Measurements from ENCODE around the gene CASP2.
"Not testable (repeated sequence)": the region's sequence is repeated elsewhere in the genome, so short reads cannot be mapped to it uniquely, and the experiment has no call there.

Gene CASP2

DNA sequence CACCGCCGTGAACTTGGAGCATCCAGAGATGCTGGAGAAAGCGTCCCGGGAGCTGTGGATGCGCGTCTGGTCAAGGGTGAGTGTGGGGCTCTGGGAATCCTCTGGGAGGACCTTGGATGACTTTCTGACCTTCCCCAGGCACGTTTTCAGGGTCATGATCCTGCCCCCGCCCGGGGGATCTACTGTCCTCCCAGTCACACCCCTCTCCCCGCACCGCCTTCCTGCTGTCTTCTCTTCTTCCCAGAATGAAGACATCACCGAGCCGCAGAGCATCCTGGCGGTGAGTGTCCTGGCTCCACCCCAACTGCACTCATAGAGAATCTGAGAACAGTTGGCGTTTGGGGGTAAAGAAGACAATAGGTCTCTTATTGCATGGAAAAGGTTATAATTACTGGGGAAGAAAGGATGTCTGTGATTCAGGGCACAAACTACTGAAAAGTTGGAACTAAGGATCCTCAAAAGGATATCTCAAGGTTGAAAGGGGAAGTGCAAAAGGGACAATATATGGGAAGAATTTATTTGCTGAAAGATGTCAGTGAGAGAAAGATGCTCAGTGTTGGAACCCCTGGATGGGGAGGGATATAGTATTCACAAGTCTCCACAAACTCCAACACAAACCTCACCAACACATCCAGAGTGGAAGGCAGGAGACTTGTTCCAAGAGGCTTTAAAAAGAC, 23.0 kb upstream of the CASP2 start:
- DNase-seq (ENCODE audit: low read depth), result no peak

DNA sequence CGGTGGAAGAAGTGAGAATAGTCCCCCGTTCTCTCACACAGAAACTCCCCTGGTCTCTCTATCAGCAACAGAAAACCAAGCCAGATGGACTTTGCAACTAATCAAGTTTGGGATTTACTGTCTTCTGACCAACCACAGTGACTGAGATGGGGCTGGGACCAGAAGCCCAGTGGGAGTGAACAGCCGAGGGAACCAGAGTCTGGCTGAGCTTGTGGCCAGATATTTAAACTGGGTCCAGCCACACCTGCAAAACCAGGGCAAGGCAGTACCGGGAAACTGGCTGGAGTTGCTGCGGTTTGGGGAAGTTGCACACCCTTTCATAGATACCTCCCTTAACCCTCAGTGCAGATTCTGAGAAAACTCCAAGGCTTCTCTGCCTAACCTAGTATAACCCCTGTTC, 18.9 kb upstream of the CASP2 start:
- no peak for DNase-seq (ENCODE audit: low read depth)

DNA sequence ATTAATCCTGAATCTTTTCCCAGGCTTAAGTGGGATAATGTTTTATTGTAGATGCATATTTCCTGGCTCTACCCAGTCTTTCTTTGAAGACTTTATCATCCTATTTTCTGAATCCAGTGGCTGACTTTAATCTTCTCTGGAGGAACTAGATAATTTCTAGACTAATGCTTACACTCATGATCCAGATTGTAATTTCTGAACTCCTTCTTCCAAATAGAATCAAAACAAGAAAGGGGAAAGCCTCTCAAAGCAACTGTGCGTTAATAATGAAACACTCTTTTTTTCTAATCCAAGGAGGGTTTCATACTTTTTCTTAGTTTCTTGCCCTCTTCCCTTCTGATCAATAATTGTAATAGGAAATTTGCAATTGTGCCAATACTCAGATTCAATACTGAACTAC, 16.9 kb upstream of the CASP2 start:
- no peak for DNase-seq (ENCODE audit: low read depth)

DNA sequence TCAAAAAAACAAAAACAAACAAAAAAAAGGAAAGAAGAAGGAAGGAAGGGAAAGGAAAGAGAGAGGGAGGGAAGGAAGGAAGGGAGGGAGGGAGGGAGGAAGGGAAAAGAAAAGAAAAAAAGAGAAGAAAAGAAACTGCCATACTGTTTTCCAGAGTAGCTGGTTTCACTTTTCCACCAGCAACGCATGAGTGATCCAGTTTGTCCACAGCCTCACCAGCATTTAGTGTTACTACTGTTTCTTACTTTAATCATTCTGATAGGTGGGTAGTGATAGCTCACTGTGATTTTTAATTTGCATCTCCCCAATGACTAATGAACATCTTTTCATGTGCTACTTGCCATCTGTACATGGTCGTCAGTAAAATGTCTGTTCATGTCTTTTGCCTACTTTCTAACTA, 15.3 kb upstream of the CASP2 start:
- no peak for DNase-seq (ENCODE audit: low read depth)

DNA sequence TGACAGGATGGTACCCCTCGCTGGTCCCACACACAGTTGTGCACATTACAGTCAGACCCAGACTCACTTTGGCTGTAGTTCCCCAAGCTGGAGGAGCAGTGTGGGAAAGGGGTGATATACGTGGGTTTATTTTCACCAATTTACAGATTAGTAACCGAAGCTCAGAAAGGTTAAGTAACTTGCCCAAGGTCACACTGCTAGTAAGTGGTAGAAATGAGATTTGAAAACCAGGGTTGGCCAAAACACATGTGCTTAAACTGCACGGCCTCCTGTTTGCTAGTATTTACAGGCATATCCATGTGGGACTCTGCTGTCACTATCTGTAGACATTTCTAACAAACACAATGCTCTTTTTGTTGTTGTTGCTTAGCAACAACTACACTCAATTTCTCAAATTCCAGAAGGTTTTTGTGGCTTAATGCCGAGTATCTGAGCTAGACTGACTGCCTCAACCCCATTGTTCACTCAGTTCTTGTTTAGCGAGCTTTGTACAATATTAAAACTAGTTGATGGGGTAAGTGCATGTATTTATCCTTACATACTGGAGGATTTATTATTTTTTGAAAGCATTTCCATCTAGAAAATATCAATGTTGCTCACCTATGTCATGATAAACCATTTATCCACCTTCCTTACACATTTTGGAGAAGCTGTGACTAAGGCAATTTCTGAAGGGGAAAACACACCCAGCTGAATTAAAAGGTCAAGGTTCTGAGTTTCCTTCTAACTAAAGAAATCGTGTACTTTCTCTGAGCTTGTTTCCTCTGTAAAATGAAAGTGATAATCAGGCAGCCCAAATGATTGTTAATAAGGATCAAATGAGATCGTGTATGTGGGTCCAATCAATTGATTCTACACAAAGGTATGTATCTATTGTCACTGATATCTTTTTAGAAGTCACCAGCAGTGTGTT, 8.7 kb upstream of the CASP2 start:
- no peak for DNase-seq (ENCODE audit: low read depth)

DNA sequence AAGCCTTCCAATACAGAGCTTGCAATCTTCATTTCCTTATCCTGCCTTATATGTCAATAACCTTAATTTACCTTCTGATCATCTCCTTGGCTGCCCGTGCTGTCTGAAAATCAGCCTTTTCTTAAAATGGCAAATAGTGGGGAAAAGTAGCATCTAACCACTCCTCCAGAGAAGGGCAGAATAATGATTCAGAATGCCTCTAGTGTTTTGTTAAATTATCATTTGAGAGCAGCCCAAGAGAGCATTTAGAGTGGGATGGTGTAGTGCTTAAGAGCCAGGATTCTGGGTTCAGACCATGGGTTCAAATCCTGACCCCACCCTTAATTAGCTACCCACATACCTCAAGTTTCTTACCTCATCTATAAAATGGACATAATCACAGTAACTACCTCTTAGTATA, 8.0 kb upstream of the CASP2 start:
- DNase-seq (ENCODE audit: low read depth), result no peak

DNA sequence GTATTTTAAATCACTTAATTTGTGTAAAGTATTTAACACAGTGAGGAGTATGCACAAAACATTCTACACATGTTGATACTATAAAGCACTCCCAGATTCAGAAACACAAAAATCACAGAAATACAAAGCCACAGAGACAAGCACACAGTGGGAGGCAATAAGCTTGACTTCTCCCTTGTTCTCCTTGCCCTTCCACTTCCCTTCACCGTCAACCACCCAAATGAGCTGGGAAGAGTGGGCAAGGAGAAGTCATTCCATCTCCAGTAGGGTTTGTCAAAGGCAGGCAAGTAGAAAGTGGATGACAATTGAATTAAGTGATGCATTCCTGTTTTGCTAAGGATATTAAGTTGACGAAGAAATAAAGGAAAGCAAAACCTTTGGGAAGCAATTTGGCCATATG, 7.6 kb upstream of the CASP2 start:
- DNase-seq (ENCODE audit: low read depth), result no peak

DNA sequence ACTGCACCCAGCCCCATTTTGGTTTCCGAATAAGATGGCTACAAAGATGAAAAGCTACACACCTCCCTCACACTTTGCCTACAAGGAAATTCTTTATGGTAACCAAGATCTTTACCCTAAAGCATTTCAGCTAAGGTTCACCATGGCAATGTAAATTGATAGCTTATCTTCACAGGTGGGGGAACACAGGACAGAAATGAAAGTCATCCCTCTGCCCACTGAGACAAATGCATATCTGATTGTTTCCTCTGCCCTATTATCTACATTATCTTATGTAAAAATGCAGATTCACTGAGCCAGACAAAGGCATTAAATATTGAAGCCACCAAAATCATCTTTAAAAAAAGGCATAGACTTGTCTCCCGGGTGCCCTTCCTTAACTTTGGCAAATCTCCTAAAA, 6.6 kb upstream of the CASP2 start:
- DNase-seq (ENCODE audit: low read depth), result no peak

DNA sequence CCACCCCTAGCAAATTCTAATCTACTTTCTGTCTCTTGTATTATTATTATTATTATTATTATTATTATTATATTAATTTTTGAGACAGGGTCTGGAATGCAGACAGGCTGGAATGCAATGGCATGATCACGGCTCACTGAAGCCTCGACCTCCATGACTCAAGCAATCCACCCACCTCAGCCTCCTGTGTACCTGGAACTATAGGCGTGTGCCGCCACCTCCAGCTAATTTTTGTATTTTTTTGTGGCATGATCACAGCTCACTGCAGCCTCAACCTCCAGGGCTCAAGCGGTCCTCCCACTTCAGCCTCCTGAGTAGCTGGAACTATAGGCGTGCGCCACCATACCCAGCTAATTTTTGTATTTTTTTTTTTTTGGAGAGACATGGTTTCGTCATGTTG, 6.0 kb upstream of the CASP2 start:
- no peak for DNase-seq (ENCODE audit: low read depth)

DNA sequence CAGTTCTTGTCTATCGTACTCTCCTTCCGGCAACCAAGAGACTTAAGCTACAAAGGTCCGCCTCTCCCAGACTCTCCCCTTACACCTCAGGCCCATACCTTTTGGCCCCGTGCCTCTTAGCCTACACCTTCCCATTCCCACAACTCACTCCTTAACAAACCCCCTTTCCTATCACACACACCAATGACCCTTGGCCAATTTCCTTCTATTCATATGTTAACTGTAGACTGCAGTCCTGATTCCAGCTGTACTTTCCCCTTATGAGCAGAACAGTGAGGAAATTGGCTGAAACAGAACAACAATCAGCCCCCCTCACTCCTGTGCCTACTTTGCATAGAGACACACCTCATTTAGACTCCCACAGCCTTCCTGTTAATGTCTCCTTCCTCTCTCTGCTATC, 4.8 kb upstream of the CASP2 start:
- DNase-seq (ENCODE audit: low read depth), result no peak

DNA sequence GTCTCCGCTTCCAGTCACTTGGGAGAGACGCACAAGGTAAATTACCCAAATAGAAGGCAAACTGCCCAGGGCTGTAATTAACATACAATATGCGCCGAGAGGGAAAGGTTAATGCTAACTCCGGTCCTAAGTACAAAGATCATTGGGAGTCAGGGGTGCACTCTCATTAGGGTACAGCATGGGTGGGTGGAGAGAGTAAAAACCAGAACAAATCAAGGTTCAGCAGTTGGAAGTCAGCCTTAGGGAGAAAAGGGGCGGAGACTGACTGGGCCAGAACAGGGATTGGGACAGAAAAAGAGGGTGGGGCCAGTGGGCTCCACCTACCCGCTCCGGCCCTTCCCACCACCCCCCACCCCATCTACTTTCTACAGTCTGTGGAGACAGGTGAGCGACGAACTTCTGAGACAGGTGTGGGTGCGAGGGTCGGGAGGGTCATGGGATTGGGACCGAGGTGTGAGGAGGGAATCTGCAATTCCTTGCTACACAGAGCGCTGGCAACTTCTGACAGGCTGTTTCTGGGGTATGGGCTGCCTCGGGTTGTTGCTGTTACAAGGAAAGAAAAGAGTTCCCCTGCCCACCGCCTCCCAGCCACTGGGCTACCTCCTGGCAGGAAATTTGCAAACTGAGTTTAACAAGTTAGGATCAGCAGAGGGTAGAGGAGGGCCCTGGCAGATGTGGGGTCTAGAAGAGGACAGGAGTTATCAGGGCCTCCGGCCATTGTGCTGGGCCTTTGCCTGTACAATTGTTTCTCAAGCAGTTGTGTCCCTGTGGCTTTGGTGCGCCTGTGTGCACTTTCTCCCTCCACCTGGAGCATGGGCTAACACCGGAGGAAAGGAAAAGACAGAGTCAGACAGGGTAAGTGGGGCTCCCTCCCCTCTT, 3.3 kb upstream of the CASP2 start, which contains the start of gene TMEM139:
TSS of gene TMEM139 (plus strand) at position 368 of the 879 bp plus-strand sequence. CDS start 1,000 bp downstream, outside the sequence.
- DNase-seq (ENCODE audit: low read depth), result no peak

DNA sequence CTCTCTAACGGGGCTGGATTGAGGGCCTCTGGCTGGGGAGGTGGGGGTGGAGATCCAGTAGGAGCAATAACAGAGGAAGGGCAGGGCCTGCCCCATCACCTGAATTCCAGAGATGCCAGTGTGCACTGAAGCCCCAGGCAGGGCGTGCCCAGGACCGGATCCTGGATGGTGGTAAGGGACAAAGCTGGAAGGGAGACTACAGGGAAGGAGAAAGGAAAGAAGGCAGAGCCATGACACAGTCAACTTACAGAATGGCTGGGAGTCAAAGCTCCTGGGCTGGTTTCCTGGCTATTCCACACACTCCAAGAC, 2.7 kb upstream of the CASP2 start:
- no peak for DNase-seq (ENCODE audit: low read depth)

DNA sequence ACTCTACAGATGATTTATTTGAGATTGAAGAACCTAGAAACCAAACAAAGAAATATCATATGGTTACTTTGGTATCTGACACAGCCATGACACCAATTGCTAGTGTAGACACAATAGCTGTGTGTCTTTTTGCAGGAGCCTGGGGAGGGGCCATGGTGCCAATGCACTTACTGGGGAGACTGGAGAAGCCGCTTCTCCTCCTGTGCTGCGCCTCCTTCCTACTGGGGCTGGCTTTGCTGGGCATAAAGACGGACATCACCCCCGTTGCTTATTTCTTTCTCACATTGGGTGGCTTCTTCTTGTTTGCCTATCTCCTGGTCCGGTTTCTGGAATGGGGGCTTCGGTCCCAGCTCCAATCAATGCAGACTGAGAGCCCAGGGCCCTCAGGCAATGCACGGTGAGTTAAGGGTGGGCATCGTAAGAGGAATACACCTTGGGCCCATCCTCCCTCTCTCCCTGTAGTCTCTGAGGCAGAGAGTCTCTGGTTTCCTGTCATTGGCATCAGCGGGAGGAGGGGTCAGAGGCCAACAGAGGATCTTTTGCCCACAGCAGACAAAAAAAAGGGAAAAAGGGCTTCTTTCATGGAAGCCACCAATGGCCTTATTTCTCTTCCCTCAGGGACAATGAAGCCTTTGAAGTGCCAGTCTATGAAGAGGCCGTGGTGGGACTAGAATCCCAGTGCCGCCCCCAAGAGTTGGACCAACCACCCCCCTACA, 2.2 kb upstream of the CASP2 start:
- DNase-seq (ENCODE audit: low read depth), result no peak

DNA sequence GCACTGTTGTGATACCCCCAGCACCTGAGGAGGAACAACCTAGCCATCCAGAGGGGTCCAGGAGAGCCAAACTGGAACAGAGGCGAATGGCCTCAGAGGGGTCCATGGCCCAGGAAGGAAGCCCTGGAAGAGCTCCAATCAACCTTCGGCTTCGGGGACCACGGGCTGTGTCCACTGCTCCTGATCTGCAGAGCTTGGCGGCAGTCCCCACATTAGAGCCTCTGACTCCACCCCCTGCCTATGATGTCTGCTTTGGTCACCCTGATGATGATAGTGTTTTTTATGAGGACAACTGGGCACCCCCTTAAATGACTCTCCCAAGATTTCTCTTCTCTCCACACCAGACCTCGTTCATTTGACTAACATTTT, 1.6 kb upstream of the CASP2 start:
- DNase-seq (ENCODE audit: low read depth), result no peak

DNA sequence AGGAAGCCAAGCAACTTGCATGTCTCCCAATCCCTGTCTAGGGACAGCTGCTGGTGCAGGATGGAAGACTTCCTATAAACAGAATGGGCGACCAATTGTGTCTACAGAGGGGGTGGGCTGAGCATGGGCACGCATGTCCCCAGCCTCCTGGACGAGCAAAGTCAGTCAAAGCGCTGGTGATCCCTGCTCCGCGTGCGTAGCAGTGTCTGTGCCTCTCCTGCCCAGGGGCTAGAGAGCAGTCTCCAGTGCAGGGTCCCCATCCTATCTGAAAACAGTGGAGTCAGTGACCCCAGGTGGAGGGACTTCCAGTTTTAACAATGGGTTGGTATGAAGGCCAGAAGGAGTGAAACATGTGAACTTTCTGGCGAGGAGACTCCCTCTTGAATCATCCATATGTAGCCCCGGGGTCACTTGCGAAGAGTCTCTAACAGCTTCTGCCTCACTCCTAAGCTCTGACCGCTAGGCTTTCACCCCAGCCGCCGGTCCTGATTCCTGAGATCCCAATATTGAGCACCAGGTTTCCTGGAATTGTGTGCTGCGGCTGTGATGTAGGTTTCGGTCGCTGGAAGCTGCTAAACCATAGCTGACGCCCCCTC, 714 bp upstream of the CASP2 start:
- DNase-seq (ENCODE audit: low read depth), result no peak

DNA sequence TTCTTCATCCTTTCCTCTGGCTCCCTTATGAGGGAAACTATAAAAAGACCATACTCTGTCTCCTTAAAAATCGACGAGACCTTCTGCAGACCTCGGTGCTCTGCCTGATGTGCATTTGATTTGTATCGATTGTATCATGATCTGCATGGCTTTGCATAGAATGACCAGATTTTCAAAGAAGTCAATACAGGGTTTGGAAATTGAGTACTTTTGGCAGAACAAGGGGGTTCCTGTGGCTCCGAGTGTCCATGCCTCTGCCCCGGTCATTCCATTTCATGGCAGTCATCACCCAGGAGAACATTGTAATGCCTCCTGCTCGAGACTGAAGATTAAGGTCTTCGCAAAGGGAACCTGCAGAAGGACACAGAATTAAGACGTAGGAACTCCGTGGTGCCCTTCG, 685 bp downstream of the CASP2 start:
- no peak for DNase-seq (ENCODE audit: low read depth)

DNA sequence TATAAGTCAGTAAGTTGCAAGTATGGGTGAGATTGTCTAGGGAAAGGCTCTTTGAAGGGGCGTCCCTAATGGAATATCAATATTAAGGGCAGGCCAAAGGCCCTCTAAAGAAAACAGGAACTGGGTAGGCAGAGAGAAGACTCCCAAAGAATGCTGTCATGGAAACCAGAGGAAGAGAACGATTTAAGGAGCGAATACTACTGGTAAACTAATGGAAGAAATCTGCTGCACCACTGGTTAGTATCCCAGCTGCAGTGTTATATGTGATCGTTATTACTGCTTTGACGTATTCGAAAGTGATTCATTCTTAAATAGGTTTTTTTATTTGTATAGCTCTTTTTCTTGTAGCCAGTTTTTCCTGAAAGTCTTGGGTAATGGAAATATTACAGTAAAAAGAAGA, 1.3 kb downstream of the CASP2 start:
- no peak for DNase-seq (ENCODE audit: low read depth)

DNA sequence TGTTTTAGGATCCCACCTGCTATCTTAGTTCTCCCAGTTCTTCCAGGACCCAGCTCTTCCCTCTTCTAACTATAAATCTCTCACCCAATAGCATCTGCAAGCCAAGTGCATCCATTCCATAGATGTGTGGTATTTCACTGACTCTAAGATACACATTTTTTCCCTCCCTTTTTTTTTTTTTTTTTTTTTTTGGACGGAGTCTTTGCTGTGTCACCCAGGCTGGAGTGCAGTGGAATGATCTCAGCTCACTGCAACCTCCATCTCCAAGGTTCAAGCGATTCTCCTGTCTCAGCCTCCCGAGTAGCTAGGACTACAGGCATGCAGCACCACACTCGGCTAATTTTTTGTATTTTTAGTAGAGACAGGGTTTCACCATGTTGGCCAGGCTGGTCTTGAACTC, 1.7 kb downstream of the CASP2 start:
- DNase-seq (ENCODE audit: low read depth), result not testable (repeated sequence)

DNA sequence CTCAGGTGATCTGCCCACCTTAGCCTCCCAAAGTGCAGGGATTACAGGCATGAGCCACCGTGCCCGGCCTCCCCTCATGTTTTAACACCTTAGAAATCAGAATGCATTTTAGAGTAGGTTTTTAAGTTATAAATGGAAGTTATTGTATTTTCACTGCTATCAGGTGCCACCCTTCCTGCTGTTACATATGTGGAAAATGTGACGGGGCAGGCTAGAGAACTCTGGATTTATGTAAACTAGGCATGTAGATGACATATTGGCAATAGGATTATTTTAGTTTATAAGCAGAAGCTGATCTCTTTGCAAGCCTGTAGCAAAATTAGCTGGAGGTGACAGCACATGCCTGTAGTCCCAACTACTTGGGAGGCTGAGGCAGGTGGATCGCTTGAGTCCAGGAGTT, 2.1 kb downstream of the CASP2 start:
- DNase-seq (ENCODE audit: low read depth), result no peak

DNA sequence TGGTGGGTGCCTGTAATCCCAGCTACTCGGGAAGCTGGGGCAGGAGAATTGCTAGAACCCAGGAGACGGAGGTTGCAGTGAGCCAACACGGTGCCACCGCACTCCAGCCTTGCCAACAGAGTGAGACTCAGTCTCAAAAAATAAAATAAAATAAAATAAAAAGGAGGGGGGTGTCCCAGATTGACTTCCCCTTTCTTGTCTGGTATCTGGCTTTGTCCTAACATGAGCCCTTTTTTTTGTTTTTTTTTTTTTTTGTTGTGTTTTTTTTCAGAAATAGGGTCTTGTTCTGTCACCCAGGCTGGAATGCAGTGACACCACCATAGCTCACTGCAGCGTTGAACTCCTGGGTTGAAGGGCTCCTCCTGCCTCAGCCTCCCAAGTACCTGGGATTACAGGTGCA, 4.7 kb downstream of the CASP2 start:
- no peak for DNase-seq (ENCODE audit: low read depth)

DNA sequence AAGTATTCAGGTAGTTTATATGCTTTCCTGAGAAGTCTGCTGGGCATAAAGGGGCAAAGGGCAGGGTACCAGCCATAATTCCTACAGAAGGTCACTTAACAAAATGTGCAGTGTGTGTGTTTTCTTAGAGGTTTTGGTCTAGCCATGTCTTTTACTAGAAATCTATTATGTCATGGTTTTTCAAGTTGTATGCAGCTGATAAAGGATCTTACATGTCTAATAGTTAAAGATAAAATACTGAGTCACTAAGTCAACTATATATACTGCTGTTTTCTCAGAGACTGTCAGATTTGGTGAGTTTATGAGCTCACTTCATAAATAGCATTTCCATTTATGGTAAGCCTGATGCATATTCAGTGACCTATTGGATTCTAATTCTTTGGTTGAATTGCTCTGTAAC, 7.7 kb downstream of the CASP2 start:
- DNase-seq (ENCODE audit: low read depth), result no peak

DNA sequence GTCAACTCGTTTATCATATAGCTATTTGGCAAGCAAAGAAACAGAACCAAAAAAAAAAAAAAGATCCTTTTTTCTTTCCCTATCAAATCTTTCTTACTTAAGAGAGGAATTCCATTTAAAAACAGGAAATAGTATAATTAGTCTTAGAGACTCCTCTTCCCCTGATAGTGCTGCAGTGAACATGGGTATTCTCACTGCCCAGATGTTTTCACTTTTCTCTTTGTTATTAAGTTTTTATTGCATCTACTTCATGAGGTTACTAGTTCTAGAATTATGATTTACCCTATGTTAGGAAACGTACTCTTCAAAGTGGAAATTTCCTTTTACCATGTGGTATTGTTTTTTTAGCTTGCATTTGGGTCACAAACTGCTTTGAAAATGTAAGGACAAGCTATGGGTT, 8.5 kb downstream of the CASP2 start:
- DNase-seq (ENCODE audit: low read depth), result no peak
